Measurements from ENCODE around the gene TGFBR2. TPM values are rescaled to one million over a fixed set of nuclear protein-coding genes. Genes with fewer than 3 reads are reported as not detected.

Gene TGFBR2
- polyA plus RNA-seq, 1 of the 3 experiments (the other 2 are of a cell fraction): 48.3 TPM

- POLR2A ChIA-PET: no interaction called here
- Histone ChIP-seq H3K4me2 (0 out of 2 replicates have a peak overlapping the region, but pooled peaks have one; percentile 16), H3K9me2 (no peaks in the 10 kb centered on the region), H3K4me3 (ENCODE audit: low read depth in 2 of 2, low read length in 1 of 2) (no peak overlapping the region), H3K79me2 (ENCODE audit: insufficient read depth) (peaks cover 53% of the 10 kb centered on the region), H3K9me3 (no peaks in the 10 kb centered on the region), H3K27ac (ENCODE audit: low read depth in 2 of 2, low read length in 1 of 2) (peak overlapping the region in 1 of 2 experiments; percentile 95; a peak in 2 of 4 replicates), H3K36me3 (replicated peaks in 1 of 2; ENCODE audit: control insufficient read depth in 1 of 2, insufficient read depth in 2 of 2, low read length in 1 of 2) (peaks cover 8 to 53% of the 10 kb centered on the region in 2 experiments), H4K20me1 (ENCODE audit: insufficient read depth) (no peaks in the 10 kb centered on the region), H2AFZ (ENCODE audit: low read depth) (no peak overlapping the region), H3K27me3 (ENCODE audit: insufficient read depth) (no peaks in the 10 kb centered on the region), H3K9ac (no peak overlapping the region), H3K4me1 (ENCODE audit: control insufficient read depth in 1 of 2, insufficient read depth in 2 of 2, low read depth in 1 of 2, low read length in 1 of 2) (peaks cover 13 to 66% of the 10 kb centered on the region in 2 experiments), H3F3A (replicated peaks; ENCODE audit: insufficient read depth) (peaks cover 48% of the 10 kb centered on the region)
- no peak for DNase-seq
- 95% methylated on average over 3 of the region's 3 CpGs for WGBS (ENCODE audit: low lambda C conversion rate)
- CTCF ChIA-PET: interaction anchor here (0.6 kb wide), 1 partner anchor 875 kb away, joined by 3 read pairs; no protein-coding TSS in a partner anchor
- TF ChIP-seq, protein P1, sequence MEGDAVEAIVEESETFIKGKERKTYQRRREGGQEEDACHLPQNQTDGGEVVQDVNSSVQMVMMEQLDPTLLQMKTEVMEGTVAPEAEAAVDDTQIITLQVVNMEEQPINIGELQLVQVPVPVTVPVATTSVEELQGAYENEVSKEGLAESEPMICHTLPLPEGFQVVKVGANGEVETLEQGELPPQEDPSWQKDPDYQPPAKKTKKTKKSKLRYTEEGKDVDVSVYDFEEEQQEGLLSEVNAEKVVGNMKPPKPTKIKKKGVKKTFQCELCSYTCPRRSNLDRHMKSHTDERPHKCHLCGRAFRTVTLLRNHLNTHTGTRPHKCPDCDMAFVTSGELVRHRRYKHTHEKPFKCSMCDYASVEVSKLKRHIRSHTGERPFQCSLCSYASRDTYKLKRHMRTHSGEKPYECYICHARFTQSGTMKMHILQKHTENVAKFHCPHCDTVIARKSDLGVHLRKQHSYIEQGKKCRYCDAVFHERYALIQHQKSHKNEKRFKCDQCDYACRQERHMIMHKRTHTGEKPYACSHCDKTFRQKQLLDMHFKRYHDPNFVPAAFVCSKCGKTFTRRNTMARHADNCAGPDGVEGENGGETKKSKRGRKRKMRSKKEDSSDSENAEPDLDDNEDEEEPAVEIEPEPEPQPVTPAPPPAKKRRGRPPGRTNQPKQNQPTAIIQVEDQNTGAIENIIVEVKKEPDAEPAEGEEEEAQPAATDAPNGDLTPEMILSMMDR (IDR thresholded peaks at IDR 0.05): no peak
- TF ChIP-seq NRF1 (IDR thresholded peaks at IDR 0.05; ENCODE audit: low read depth, low read length) (no peak), FOXJ3 (CRISPR knock-in tag; IDR thresholded peaks at IDR 0.05) (no peak), YY1 (IDR thresholded peaks at IDR 0.05; ENCODE audit: low read depth) (no peak), MEF2A (IDR thresholded peaks at IDR 0.05; ENCODE audit: borderline replicate concordance, low read depth) (no peak), EZH2phosphoT487 (IDR thresholded peaks at IDR 0.05; ENCODE audit: borderline replicate concordance, low read depth) (no peak), ELF1 (IDR thresholded peaks at IDR 0.05) (no peak), JUND (IDR thresholded peaks at IDR 0.05) (no peak), MXI1 (IDR thresholded peaks at IDR 0.05; ENCODE audit: low read depth, low read length) (no peak), NFIC (IDR thresholded peaks at IDR 0.05; ENCODE audit: borderline replicate concordance) (no peak), USF2 (IDR thresholded peaks at IDR 0.05; ENCODE audit: borderline replicate concordance, low read depth, low read length) (no peak), CHD2 (IDR thresholded peaks at IDR 0.05; ENCODE audit: low read length, partially characterized antibody) (no peak), SIN3A (IDR thresholded peaks at IDR 0.05; ENCODE audit: borderline replicate concordance, low read depth, low read length) (no peak), GATA2 (CRISPR knock-in tag; IDR thresholded peaks at IDR 0.05) (no peak), SMC3 (IDR thresholded peaks at IDR 0.05; ENCODE audit: low read depth, low read length) (no peak), EP300 (IDR thresholded peaks at IDR 0.05; ENCODE audit: borderline replicate concordance in 1 of 2, low read depth in 1 of 2, low read length in 1 of 2) (no peak), FOXM1 (IDR thresholded peaks at IDR 0.05; ENCODE audit: low read depth) (no peak)
- TF ChIP-seq, protein P2, sequence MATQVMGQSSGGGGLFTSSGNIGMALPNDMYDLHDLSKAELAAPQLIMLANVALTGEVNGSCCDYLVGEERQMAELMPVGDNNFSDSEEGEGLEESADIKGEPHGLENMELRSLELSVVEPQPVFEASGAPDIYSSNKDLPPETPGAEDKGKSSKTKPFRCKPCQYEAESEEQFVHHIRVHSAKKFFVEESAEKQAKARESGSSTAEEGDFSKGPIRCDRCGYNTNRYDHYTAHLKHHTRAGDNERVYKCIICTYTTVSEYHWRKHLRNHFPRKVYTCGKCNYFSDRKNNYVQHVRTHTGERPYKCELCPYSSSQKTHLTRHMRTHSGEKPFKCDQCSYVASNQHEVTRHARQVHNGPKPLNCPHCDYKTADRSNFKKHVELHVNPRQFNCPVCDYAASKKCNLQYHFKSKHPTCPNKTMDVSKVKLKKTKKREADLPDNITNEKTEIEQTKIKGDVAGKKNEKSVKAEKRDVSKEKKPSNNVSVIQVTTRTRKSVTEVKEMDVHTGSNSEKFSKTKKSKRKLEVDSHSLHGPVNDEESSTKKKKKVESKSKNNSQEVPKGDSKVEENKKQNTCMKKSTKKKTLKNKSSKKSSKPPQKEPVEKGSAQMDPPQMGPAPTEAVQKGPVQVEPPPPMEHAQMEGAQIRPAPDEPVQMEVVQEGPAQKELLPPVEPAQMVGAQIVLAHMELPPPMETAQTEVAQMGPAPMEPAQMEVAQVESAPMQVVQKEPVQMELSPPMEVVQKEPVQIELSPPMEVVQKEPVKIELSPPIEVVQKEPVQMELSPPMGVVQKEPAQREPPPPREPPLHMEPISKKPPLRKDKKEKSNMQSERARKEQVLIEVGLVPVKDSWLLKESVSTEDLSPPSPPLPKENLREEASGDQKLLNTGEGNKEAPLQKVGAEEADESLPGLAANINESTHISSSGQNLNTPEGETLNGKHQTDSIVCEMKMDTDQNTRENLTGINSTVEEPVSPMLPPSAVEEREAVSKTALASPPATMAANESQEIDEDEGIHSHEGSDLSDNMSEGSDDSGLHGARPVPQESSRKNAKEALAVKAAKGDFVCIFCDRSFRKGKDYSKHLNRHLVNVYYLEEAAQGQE (IDR thresholded peaks at IDR 0.05; ENCODE audit: low read depth, low read length): no peak
- TF ChIP-seq, protein P3, sequence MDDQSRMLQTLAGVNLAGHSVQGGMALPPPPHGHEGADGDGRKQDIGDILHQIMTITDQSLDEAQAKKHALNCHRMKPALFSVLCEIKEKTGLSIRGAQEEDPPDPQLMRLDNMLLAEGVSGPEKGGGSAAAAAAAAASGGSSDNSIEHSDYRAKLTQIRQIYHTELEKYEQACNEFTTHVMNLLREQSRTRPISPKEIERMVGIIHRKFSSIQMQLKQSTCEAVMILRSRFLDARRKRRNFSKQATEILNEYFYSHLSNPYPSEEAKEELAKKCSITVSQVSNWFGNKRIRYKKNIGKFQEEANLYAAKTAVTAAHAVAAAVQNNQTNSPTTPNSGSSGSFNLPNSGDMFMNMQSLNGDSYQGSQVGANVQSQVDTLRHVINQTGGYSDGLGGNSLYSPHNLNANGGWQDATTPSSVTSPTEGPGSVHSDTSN (IDR thresholded peaks at IDR 0.05): no peak
- TF ChIP-seq, protein P4, sequence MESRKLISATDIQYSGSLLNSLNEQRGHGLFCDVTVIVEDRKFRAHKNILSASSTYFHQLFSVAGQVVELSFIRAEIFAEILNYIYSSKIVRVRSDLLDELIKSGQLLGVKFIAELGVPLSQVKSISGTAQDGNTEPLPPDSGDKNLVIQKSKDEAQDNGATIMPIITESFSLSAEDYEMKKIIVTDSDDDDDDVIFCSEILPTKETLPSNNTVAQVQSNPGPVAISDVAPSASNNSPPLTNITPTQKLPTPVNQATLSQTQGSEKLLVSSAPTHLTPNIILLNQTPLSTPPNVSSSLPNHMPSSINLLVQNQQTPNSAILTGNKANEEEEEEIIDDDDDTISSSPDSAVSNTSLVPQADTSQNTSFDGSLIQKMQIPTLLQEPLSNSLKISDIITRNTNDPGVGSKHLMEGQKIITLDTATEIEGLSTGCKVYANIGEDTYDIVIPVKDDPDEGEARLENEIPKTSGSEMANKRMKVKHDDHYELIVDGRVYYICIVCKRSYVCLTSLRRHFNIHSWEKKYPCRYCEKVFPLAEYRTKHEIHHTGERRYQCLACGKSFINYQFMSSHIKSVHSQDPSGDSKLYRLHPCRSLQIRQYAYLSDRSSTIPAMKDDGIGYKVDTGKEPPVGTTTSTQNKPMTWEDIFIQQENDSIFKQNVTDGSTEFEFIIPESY (IDR thresholded peaks at IDR 0.05; ENCODE audit: borderline replicate concordance, low read depth): no peak
Measured at GRCh38 chr3:30660656-30661055, 54.3 kb downstream of the TGFBR2 start.
